ENCODE results near the gene SIVA1. TPM values are rescaled to one million over a fixed set of nuclear protein-coding genes. Genes with fewer than 3 reads are reported as not detected.

SIVA1 gene
- total RNA-seq, 6 experiments from 2014 or later = 38.1 to 252 (median 50.6) TPM

DNA sequence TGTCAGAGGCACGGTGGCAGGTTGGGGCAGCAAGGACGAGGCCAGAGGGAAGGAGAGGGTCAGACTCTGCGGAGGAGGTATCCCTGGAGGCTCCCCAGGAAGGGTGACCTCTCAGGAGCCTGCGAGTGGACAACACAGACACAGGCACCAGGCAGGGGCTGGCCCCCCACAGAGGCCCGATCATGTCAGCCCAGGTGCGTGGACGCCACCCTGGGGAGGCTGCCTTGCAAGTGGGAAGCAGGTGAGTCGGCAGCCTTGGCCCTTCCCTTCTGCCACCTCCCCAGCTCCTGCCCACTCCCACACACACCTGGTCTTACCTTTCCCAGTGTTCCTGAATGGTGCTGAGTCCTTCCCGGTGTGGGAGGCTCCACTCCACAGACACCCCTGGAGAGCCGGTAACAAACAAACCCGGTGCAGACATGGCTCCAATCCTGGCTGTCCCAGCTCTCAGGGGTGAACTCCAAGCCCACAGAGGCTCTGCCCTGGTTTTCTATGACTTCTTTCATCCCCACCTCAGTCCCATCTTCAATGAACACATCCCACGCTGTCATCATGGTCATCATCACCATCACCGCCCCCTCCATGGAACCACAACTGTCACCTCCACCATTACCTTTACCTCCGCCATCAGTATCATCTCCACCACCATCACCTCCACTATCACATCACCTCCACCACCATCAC is 53.1 kb downstream of the SIVA1 start:
- peak in 1 of 3 donors; percentile 48 for DNase-seq
- H3K4me3 ChIP-seq = no peak overlapping the region
- WGBS (ENCODE audit: insufficient coverage, low coverage, low lambda C conversion rate, missing lambda C conversion rate) = 85% methylated on average over 5 of the region's 14 CpGs
- H3K9me3 ChIP-seq = no peaks in the 10 kb centered on the region
- intact Hi-C loops (cut with DNase I) = no loop called here
- no peak overlapping the region for H3K27ac ChIP-seq
- no peak for ATAC-seq
- H3K4me1 ChIP-seq = peaks cover 3 to 20% (median 11%) of the 10 kb centered on the region in 4 donors
- H3K36me3 ChIP-seq = no peaks in the 10 kb centered on the region
- TF ChIP-seq, protein P1, sequence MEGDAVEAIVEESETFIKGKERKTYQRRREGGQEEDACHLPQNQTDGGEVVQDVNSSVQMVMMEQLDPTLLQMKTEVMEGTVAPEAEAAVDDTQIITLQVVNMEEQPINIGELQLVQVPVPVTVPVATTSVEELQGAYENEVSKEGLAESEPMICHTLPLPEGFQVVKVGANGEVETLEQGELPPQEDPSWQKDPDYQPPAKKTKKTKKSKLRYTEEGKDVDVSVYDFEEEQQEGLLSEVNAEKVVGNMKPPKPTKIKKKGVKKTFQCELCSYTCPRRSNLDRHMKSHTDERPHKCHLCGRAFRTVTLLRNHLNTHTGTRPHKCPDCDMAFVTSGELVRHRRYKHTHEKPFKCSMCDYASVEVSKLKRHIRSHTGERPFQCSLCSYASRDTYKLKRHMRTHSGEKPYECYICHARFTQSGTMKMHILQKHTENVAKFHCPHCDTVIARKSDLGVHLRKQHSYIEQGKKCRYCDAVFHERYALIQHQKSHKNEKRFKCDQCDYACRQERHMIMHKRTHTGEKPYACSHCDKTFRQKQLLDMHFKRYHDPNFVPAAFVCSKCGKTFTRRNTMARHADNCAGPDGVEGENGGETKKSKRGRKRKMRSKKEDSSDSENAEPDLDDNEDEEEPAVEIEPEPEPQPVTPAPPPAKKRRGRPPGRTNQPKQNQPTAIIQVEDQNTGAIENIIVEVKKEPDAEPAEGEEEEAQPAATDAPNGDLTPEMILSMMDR (IDR thresholded peaks at IDR 0.05) = no peak
- no peak for TF ChIP-seq POLR2A (IDR thresholded peaks at IDR 0.05)
- no peaks in the 10 kb centered on the region for H3K27me3 ChIP-seq

DNA sequence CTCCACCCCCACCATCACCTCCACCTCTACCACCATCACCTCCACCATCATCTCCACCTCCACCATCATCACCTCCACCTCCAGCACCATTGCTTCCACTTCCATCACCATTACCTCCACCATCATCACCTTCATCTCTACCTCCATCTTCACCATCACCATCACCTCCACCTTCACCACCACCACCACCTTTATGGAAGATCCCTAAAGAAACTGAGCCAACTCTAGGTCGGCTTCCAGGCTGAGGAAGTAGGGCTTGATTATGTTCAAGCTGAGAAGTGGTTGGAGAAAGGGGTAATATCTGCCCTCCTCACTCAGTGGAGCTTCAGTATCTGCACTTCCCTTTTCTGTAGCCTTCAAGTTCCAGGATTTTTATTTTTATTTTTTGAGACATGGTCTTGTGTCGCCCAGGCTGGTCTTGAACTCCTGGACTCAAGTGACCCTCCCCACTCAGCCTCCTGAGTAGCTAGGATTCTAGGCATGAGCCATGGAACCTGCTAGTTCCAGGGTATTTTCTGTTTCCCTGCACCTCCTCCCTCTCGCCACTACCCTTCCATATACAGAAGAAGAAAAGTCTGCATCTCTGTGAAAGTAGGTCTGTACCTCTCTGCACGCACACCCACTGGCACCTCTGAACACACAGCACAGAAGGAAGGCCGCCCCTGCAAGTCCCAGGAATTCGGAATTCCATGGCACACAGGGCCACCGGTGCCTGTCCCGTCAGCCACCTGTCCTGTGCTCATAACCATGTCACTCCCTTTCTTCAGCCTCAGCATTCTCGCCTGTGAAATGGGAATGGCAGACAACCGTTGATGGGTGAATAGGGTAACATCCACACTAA is 53.9 kb downstream of the SIVA1 start:
- intact Hi-C loops (cut with DNase I) = no loop called here
- ATAC-seq = no peak
- 80% methylated on average over 4 of the region's 10 CpGs for WGBS (ENCODE audit: insufficient coverage, low coverage, low lambda C conversion rate, missing lambda C conversion rate)
- no peaks in the 10 kb centered on the region for H3K36me3 ChIP-seq
- H3K27ac ChIP-seq = no peak overlapping the region
- peaks cover 0 to 12% (median 5%) of the 10 kb centered on the region in 4 donors for H3K4me1 ChIP-seq
- TF ChIP-seq POLR2A (IDR thresholded peaks at IDR 0.05) = no peak
- no peak for DNase-seq
- H3K9me3 ChIP-seq = no peaks in the 10 kb centered on the region
- H3K4me3 ChIP-seq = no peak overlapping the region
- no peaks in the 10 kb centered on the region for H3K27me3 ChIP-seq

DNA sequence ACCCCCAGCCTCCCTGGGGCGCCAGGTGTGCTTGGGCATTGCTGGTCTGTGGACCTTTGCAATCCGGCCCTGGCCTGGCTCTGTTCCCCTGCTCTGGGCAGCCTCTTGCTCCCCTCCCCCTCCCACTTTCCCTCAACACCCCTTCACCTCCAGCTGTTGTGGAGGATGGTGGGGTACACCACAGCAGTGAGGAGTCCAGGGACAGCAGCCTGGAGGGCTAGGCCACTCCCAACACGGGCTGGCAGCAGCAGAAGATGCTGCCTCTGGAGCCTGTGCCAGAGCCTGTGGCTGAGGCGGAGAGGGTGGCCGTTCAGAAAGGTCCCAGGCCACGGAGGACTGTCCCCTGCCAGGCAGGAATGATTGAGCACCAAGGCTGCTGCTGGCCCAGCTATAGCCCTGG is 55.5 kb downstream of the SIVA1 start:
- Histone ChIP-seq H3K9me3 (no peaks in the 10 kb centered on the region), H3K27ac (no peak overlapping the region), H3K4me3 (no peak overlapping the region), H3K27me3 (no peaks in the 10 kb centered on the region), H3K36me3 (no peaks in the 10 kb centered on the region), H3K4me1 (peaks cover 0 to 3% (median 0%) of the 10 kb centered on the region in 4 donors)
- ATAC-seq (no peak), DNase-seq (no peak)
- 73% methylated on average over 3 of the region's 6 CpGs for WGBS (ENCODE audit: insufficient coverage, low coverage, low lambda C conversion rate, missing lambda C conversion rate)
- intact Hi-C loops (cut with DNase I) = no loop called here
- TF ChIP-seq POLR2A (IDR thresholded peaks at IDR 0.05) = no peak
- TF ChIP-seq, protein P1 (IDR thresholded peaks at IDR 0.05) = no peak

Other genes starting within 250 kb of the SIVA1 start
- gene C14orf180, start 173.4 kb upstream of the SIVA1 start, total RNA-seq = 1 to 10 TPM in 4 of 6 experiments, under 1 TPM in 2; 0.35 to 4.0 (median 1.9) TPM
- under 1 TPM in 2 of 6 experiments, not detected in 4; 0.17 to 0.18 TPM for gene TMEM179, start 148.4 kb upstream of the SIVA1 start, total RNA-seq
- 10 to 100 TPM; 47.5 to 98.2 (median 71.4) TPM for gene INF2, start 63.5 kb upstream of the SIVA1 start, total RNA-seq
- gene ADSS1, start 28.9 kb upstream of the SIVA1 start, total RNA-seq = 10 to 100 TPM in 5 of 6 experiments, 1 to 10 TPM in 1; 8.1 to 50.5 (median 36.8) TPM
- gene AKT1, start 42.6 kb downstream of the SIVA1 start, total RNA-seq = 10 to 100 TPM; 66.7 to 92.1 (median 83.9) TPM
- gene ZBTB42, start 48.0 kb downstream of the SIVA1 start, total RNA-seq = 10 to 100 TPM in 2 of 6 experiments, 1 to 10 TPM in 4; 2.2 to 13.7 (median 3.6) TPM
- 10 to 100 TPM; 13.2 to 22.4 (median 16.8) TPM for gene CEP170B, start 112.1 kb downstream of the SIVA1 start, total RNA-seq
- gene PLD4, start 171.7 kb downstream of the SIVA1 start, total RNA-seq = under 1 TPM in 4 of 6 experiments, not detected in 2; 0.12 to 0.49 (median 0.33) TPM
- gene AHNAK2, start 225.2 kb downstream of the SIVA1 start, total RNA-seq = 10 to 100 TPM in 1 of 6 experiments, 1 to 10 TPM in 5; 2.1 to 12.2 (median 4.6) TPM
- gene CLBA1, start 232.6 kb downstream of the SIVA1 start, total RNA-seq = 1 to 10 TPM; 1.5 to 3.3 (median 2.5) TPM

All from right lobe of liver (tissue), 6 donors.